HG03575 (cell line): Measurements from ENCODE around the gene ACTR6.
"Not testable (repeated sequence)": the region's sequence is repeated elsewhere in the genome, so short reads cannot be mapped to it uniquely, and the experiment has no call there.

ENCODE experiments used
- ATAC-seq: cut with Tn5 transposase; IDR thresholded peaks from one replicate; pipeline ENCODE4 v1.9.1; 2021; ENCODE audit not compliant: unreplicated experiment, insufficient number of reproducible peaks, low FRiP score; ENCODE audit errors: extremely low read depth

ACTR6 gene

DNA sequence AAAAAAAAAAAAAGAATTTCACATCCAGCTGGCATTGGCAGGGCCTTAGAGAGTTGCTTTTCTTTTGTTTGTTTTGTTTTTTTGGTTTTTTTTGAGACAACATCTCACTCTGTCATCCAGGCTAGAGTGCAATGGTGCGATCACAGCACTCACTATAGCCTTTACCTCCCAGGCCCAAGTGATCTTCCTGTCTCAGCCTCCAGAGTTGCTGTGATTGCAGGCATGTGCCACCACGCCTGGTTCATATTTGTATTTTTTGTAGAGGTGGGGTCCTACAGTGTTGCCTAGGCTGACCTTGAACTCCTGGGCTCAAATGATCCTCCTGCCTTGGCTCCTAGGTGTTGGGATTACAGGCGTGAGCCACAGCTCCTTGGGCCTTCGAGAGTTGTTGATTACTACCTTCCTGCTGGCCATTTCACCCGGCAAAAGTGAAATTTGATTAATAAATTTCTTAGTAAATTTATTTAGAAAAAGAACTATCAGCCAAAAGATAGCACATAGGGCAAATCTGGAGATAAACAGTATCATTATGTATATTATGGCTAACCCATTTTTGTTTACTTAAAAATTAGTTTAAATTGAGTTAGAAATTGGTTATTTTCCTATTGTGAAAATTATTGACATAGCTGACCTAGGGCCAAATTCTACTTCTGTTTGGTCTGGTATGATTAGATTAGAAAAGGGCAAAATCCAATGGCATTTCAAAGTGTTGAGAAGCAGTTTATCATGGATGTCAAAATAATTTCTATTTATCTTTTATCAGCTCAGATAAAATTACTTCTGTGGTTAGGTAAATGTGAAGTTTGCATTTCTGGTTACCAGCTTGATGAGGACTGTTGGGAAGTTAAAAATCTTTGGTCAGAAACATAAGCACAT is 12.6 kb downstream of the ACTR6 start:
- no peak for ATAC-seq

DNA sequence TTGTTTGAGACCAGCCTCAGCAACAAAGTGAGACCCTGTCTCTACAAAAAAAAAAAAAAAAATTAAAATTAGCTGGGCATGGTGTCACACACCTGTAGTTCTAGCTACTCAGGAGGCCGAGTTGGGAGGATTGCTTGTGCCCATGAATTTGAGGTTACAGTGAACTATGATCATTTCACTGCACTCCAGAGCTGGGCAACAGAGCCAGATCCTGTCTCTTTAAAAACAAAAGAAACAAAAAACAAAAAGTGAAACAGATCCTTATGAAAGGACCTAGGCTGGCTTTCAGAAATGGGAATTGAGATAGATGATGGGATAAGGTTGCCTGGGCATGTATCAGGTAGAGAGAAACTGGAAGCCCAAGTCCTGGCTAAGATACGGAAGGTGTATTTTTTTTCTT is 13.9 kb downstream of the ACTR6 start:
- no peak for ATAC-seq

- ATAC-seq = no peak
Measured at GRCh38 chr12:100215209-100215608, 14.6 kb downstream of the ACTR6 start.

DNA sequence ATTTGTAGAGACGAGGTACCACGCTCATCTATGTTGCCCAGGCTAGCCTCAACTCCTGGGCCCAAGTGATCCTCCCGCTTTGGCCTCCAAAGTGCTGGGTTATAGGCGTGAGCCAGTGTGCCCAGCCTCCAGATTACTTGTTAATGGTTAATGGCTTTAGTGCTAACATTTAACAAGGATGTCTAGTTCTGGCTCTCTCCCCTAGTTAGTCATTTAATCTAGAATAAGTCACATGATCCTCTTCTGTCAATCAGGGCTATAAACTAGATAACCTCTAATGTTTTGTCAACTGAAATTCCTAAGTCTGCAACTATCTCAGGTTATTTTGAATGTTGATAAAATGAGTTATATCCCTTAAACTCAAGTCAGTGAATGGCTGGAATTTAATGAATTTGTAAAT is 15.7 kb downstream of the ACTR6 start:
- no peak for ATAC-seq

DNA sequence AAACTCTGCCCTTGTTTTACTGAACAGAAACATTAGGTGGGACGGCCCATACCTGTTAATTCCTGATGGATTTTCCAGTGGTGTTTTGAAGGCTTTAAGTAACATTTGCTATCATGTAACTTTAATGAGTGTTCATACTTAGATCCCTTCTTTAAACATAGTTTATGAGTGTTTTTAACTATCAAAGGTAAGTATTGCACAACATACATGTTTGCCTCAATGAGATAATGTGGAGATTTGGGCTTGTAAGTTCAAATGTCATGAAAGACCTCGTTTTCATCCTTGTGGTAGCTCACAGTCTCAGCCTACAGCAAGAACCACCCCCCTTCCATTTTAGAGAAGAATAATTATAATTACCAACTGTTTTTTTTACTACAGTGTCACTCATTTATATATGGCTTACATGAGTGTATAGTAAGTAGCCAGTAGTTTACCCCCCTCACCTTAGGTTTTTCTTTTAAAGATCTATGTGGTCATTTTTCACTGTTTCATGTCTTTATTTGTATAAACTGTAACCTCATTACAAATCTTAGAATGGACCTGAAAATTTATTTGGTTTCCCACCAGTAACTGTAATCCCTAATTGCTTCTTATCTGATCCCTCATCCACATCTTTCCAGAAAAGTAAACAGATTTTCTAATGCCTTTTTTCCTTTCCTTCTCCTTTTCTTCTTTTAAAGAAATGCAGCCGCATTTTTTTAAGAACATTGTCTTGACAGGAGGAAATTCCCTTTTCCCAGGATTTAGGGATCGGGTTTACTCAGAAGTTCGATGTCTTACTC is 18.9 kb downstream of the ACTR6 start:
- ATAC-seq = no peak

DNA sequence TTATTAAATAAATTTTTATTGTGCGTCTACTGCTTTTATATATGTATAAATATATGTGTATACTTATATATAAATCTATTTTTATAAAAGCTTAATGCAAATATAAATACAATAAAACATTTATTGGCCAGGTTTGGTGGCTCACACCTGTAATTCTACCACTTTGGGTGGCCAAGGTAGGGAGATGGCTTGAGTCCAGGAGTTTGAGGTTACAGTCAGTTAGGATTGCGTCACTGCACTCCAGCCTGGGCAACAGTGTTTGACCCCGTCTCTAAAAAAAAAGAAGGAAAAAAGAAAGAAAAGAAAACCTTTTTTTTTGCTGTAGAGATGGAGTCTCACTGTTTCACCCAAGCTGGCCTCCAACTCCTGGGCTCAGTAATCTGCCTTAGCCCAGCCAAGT is 20.9 kb downstream of the ACTR6 start:
- ATAC-seq = no peak

DNA sequence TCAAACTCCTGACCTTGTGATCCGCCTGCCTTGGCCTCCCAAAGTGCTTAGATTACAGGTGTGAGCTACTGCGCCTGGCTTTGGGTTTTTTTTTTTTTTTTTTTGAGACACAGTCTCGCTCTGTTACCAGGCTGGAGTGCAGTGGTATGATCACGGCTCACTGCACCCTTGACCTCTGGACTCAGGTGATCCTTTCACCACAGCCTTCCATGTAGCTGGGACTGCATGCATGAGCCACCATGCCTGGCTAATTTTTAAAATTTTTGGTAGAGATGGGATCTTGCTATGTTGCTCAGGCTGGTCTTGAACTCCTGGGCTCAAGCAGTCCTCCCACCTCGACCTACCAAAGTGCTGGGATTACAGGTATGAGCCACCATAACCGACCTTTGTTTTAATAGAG is 21.6 kb downstream of the ACTR6 start:
- ATAC-seq = not testable (repeated sequence)

- ATAC-seq = no peak
Measured at GRCh38 chr12:100225491-100225890, 24.9 kb downstream of the ACTR6 start.

- no peak for ATAC-seq
Measured at GRCh38 chr12:100229036-100229635, 28.5 kb downstream of the ACTR6 start.

DNA sequence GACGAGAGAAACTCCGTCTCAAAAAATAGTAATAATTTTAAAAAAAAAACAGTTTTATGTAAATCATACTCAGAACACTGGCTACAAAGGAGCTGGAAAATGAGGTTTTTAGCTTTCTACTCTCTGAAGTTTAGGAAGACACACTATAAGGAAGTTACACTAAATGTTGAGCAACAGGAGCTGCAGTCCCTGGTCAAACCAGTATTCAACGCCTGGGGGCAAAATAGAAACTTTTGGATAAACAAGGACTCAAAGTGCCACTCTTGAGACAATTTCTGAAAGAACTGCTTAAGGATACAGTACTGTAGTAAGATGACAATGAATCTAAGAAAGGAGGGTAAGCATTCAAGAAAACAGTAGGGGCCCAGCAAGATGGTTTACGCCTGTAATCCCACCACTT is 29.3 kb downstream of the ACTR6 start:
- ATAC-seq = no peak

GRCh38 chr12:100231873-100232272 is 31.3 kb downstream of the ACTR6 start:
- ATAC-seq = not testable (repeated sequence)

DNA sequence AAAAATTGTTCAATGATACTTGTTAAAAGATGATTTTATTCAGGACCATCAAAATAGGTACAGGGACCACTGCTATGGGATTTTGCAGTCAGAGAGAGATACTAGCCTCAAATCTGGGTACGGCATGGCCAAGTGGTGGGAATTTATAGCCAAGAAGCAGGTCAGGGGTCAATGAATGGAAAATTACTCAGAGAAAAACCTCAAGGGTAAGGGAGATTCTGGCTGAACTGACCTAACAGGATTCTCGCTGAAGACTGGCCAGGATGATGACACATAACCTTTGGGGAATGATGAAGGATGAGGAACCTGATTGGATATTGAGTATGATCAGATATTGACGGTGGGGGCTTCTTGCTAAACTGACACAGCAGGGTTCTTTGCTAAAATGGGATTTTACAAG is 33.6 kb downstream of the ACTR6 start:
- no peak for ATAC-seq

GRCh38 chr12:100234591-100235304 is 34.1 kb downstream of the ACTR6 start:
- no peak for ATAC-seq

GRCh38 chr12:100238801-100239200 is 38.2 kb downstream of the ACTR6 start:
- no peak for ATAC-seq

GRCh38 chr12:100239589-100239988 is 39.0 kb downstream of the ACTR6 start:
- no peak for ATAC-seq

GRCh38 chr12:100243137-100243536 is 42.5 kb downstream of the ACTR6 start:
- ATAC-seq = no peak

- ATAC-seq = no peak
Measured at GRCh38 chr12:100247765-100248164, 47.1 kb downstream of the ACTR6 start.

DNA sequence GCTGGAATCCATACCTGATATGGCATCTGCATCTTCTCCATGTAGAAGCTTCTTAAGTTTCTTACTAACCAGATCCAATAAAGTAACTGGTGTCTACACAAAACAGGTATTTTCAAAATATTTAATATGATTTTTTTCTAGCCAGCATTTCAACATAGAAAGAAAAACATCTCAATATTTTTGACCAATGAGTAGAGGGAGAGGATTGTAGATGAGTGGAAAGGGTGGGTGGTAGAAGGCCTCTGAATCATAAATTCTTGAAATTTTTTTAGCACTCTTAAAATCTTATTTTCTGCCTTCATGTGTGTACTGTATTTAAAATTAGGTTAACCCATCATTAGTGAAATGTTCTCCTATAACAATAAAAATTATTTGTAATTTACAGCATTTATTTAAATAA is 48.3 kb downstream of the ACTR6 start:
- ATAC-seq = no peak

- ATAC-seq = no peak
Measured at GRCh38 chr12:100249941-100250340, 49.3 kb downstream of the ACTR6 start.
